Measurements from ENCODE around the gene AGRP.

AGRP gene

DNA sequence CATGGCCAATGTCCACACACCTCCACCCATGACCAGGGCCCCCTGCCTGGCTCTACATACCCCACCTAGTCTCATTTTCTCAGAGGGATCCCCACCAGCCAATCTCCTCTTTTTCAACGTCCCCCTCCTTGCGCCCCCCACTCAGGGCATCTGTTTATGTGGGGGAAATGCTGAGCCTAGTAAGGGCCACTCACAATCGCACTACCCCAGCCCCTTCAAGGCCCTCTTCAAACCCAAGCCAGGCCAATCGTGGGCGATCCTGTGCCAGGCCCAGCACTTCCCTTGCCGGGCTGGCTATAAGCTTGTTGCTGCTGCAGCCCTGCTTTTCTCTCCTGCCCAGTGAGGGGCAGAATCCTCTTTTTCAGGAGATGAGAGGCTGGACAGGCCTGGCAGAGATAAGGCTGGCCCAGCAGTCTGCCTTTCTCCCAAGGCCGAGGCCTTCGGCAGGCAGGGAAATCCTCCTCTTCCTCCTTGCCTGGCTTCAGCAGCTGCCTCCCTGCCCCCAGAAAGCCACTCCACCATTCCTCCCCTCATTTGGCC is 36.3 kb downstream of the AGRP start:
- in situ Hi-C loops (cut with HindIII; ENCODE audit: low sequenced_read_pairs): loop anchor here (5.0 kb wide), 2 partner anchors 40 to 95 kb away; no protein-coding TSS in a partner anchor

DNA sequence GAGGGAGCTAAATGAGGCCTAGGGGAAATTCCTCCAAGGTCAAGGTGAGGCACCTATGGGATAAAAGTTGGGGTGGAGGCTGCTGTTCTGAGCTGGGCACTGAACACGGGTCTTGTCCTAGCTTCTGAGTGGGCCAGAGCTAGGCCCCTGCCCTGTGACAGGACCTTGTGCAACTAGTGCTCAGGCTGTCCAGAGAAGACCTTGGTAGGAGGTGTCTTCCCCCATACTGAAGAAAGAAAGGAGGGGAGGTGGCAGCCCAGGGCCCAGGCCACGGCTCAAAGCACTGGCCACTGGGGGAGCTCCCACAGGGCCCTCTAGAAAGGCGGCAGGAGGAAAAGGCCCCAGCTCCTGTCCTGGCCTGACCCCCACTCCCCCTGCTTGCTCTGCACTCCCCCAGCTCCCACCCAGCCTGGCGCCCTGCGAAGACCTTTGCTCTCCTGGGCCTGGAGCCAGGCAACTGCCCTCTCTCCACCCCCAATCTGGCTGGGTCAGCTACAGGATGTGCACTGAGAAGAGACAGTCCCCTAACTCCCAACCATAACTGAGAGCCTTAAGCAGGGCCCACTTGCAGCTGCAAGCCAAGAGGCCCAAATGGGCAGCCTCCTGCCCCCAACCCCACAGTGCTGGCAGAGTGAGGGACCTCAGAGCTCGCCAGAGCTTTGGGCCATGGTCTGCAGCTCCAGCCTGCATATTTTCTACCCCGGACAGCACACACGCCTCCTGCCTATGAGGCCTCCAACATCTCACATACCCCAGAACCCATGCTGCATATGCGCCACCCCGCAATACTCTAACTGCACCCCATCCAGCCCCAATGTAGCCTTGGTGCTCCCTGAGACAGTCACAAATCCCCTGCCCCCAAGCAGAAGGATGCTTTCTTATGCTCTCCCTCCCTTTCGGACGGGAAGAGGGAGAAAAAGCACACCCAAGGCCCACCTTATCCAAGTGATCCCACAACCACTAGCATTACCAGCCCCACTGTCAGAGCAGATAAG is 37.1 kb downstream of the AGRP start:
- in situ Hi-C loops (cut with HindIII; ENCODE audit: low sequenced_read_pairs): loop anchor here (5.0 kb wide), 2 partner anchors 39 to 94 kb away; no protein-coding TSS in a partner anchor

DNA sequence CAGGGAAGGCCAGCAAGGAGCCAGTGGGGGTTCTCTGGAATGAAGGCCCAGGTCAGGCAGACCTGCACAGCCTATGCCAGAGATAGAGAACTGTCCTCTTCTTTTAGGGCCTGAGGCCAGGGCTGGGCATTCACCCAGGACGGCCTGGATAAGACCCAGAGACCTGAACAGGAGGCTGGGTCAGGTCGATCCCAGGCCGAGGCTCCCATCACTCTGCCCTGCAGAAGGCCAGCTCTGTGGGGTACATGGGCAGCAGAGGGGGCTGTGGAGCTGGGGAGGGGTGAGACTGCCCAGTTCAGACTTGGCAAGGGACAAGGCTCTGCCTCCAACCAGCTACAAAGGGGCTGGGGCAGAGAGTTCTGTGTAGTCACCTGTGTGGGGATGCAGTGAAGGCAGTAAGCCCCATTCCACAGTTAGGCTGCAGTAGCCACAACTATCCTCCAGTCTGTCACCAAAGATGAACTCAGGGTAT is 37.9 kb downstream of the AGRP start:
- in situ Hi-C loops (cut with HindIII; ENCODE audit: low sequenced_read_pairs): loop anchor here (5.0 kb wide), 2 partner anchors 38 to 93 kb away; no protein-coding TSS in a partner anchor

DNA sequence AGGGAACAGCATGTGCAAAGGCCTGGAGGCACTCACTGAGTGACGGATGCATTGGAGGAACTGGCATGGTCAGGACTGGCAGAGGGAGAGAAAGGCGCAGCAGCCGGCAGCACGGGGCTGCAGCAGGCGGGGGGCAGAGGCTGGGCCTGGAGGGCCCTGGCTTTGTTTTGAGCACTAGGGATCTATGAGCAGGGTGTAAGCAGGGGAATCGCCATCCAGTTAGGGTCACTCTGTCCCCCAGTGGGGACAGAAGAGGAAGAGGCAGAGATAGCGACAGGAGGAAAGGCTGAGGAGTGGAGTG is 38.3 kb downstream of the AGRP start:
- in situ Hi-C loops (cut with HindIII; ENCODE audit: low sequenced_read_pairs): loop anchor here (5.0 kb wide), 2 partner anchors 38 to 93 kb away; no protein-coding TSS in a partner anchor

DNA sequence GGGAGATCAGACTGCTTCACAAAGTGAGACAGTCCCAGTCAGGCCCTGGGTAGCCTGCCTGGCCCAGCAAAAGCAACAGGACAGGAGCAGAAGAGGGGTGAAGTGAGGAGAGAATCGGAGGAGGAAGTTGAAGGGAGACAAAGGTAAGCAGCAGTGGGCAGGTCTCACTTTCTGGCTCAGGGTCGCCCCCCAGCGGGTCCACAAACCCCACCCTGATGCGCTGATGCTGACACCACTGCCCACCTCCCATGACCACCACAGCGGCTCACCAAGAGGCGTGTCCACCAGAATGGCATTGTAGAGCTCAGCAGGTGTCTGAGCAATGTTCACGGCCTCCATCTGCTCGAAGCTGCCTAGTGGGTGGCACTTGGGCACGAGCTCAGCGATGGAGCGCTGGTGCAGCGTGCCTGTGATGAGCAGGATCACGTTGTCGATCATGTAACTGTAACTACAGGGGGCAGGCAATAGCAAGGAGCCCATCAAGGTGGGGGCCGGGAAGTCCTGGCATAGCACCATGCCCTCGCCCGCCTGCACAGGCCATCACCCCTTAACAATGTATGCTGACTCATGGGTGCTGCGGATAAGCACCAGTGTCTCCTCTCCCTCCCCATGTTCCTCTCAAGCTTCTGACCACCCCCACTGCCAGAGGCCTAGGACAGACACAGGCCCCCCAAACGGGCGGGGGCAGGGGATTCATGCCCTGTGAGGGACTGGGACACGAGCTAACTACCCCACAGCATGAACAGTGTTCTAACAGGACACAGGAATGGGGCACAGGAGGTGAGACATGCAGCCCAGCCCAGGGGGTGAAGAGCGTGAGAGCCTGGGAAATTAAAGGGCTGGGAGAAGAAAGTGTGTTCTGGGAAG is 38.9 kb downstream of the AGRP start:
- in situ Hi-C loops (cut with HindIII; ENCODE audit: low sequenced_read_pairs): loop anchor here (5.0 kb wide), 2 partner anchors 37 to 92 kb away; no protein-coding TSS in a partner anchor

DNA sequence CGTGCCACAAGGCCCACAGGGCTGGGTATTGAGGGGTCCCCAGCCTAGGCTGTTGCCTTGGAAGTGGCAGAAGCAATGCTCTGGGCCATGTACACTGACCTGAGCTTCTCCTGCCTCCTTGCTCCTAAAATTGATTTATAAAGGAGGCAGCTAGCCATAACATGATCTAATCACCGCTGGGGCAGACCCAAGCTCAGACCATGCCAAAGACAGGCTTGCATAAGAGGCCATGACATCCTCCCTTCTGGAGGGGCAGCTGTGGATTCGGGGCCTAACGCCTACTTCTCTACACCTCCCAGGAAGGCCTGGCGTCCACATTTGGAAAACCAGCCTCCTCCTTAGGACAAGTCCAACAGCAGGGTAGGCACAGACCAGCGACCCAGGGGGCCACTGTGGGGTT is 40.1 kb downstream of the AGRP start:
- in situ Hi-C loops (cut with HindIII; ENCODE audit: low sequenced_read_pairs): no loop called here

DNA sequence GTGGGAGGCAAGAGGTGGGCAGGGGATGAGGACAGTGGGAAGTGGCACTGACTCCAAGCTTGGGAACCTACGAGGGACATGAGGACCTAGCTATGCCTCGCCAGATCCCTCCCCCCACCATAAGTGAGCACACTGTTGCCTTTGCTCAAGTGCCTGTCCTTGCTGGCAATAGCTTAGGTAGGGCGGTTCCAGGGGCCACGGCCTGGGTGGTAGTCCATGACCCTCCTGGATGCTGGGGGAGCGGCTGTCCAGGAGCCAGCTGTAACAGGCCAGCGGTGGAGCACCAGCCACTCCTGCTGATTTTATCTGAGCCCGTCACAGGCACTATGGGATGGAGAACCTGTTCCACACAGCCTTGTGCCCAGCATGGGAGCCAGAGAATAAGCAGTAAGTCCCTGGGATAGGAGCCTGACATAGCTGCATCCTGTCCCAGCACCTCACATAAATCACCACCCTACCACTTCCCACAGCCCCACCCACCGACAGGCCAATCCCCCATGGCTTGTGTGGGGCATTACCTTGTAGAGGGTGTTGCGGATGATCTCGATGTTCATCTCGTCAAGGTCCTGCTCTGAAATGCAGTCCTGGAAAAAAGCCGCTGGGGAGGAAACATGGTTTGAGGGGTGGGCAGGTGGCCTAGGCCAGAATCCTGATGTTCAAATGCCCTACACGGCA is 40.6 kb downstream of the AGRP start:
- in situ Hi-C loops (cut with HindIII; ENCODE audit: low sequenced_read_pairs): no loop called here

DNA sequence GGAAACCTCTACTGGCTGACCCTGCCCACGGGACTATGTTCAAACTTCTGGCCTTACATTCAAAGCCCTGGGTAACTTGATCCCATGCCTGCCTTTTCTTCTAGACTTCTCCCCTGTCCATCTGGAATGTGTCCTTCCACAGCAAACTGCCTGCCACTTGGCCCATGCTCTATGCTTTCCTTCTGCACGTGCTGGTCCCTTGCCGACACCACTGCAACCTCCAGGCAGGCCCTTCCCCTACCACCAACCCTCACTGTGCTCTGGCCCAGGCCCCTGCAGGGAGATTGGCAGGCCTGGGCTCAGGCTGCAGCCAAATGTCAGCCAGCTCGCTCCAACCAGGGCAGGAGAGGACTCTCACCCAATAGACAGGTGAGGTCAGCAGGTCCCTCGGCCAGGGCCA is 41.4 kb downstream of the AGRP start:
- in situ Hi-C loops (cut with HindIII; ENCODE audit: low sequenced_read_pairs): no loop called here

DNA sequence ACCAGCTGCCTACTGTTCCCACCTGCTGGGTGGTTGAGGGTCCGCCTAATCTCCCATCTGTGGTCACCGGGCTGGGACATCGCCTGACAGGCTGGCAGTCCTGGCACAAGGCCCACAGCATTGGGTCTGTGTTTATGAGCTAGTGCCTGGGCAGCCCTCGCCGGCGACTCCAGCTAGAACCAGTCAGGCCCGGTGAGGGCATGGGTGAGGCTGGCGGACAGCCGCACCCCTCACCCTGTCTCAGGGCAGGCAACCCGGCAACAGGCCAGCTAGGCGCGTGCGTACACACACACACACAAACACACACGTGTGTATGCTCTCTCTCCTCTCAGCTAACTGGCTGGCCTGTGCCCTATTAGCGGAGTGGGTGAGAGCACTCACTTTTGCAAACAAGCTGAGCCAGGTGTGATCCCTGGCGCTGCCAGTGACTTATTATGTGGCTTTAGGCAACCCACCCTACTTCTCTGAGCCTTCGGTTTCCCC is 42.0 kb downstream of the AGRP start:
- in situ Hi-C loops (cut with HindIII; ENCODE audit: low sequenced_read_pairs): no loop called here

DNA sequence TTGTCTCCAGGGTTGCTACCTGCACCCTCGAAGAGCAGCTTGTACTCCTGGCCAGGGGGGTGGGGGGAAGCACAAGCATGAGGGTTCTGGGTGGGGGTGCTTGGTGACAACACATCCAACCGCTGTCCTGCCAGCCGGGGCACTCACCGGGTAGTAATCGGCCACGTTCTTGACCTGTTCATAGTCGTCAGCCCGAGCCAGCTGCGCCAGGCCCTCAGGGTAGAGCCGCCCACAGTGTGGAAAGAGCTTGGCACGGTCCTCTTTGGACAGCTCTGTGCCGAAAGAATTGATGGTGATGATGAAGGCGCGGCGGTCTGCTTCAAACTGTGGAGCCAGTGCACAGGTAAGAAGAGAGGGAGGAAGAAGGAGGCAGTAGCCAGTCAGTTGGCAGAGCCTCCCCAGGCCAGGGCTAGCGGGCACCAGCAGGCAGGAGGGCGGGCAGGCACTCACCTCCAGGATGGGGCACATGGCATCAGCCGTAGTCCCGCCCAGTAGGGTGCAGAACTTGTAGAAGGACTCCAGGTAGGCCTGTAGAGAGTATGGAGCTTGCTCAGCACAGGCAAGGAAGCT is 44.4 kb downstream of the AGRP start:
- in situ Hi-C loops (cut with HindIII; ENCODE audit: low sequenced_read_pairs): no loop called here

DNA sequence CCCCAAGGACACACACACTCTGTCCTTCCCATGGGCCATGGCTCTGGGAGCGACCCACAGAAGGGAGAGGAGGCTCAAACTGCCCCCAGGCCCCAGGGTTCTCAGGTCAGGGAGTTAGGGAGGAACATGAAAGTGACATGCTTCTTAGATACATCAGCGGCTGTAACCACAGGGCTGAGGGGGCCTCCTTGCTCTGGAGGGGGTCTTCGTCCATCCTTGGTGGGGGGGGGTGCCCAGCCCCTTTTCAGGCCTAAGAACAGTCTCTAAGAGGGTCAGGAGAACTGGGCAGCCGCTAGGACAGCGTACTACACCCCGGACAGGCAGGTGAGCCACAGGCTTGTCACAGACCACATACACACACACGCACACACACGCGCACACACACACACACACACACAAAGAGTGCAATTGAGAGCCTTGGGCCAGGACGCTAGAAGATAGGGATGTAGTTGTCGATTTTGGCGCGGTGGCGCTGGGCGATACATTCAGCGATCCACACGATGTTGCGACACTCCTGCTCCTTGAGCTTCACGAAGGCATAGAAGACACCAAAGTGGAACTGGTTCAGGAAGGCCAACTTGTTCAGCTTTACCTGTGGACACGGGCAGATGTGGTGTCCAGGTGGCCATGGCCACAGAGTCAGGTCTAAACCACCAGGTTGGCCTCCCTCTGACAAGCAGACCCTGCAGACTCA is 45.1 kb downstream of the AGRP start:
- in situ Hi-C loops (cut with HindIII; ENCODE audit: low sequenced_read_pairs): no loop called here

DNA sequence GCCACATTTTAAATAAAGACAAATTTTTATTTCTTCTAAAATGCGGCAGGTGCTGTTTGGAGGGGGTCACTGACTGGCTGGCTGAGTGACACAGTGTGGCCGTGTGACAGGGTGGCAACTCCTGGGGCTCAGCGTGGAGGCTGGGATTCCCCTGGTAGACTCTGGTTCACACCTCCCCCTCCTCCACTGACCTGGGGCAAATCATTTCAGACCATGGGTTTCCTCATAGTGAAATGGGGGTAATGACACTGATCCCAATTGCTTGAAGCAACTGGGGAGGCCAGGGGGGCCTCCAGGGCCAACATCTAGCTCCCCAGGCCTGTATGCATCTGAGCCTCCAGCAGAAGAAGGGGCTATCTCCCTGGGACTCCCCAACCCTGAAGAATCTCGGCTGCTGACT is 45.8 kb downstream of the AGRP start:
- in situ Hi-C loops (cut with HindIII; ENCODE audit: low sequenced_read_pairs): no loop called here

DNA sequence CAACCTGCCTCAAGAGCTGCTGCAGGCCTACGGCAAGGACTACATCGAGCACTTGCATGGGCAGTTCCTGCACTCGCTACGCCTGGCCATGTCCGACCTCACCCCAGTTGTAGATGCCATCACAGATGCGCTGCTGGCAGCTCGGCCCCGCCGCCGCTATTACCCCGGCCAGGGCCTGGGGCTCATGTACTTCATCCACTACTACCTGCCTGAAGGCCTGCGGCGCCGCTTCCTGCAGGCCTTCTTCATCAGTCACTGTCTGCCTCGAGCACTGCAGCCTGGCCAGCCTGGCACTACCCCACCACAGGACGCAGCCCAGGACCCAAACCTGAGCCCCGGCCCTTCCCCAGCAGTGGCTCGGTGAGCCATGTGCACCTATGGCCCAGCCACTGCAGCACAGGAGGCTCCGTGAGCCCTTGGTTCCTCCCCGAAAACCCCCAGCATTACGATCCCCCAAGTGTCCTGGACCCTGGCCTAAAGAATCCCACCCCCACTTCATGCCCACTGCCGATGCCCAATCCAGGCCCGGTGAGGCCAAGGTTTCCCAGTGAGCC is 46.6 kb downstream of the AGRP start:
- in situ Hi-C loops (cut with HindIII; ENCODE audit: low sequenced_read_pairs): no loop called here

DNA sequence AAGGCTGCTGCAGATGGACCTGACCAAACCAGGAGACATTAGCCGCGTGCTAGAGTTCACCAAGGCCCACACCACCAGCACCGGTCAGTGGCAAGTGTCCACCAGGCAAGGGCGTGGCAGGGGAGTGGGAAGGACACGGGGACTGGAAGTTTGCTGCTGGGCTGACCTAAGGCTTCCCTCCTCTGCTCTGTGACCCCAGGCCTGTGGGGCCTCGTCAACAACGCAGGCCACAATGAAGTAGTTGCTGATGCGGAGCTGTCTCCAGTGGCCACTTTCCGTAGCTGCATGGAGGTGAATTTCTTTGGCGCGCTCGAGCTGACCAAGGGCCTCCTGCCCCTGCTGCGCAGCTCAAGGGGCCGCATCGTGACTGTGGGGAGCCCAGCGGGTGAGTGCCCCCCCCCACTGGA is 47.6 kb downstream of the AGRP start:
- in situ Hi-C loops (cut with HindIII; ENCODE audit: low sequenced_read_pairs): no loop called here

DNA sequence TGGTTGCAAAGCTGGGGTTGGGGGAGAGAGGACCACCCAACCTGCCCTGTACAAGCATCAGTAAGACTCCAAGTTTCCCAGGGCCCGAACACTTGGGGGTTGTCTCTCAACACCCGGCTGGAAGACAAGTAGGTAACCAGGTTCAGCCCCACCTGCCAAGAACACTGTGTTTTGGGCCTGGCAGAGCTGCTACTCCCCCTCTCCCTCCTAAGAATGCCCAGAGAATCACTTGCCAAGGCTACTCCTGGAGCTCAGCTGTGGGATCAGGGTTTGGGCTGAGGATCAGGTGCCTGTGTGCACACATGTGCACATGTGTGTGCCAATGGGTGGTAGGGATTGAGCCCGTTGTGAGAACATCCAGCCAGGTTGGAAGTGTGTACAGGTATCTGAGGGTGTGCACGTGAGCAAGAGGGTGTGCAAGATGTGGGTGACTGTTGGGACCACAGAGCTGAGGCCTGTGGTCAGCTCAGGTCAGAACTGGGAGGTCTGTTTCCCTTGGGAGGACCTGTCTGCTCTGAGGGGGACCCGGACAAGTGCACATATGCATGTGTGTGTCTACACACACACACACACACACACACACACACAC is 50.1 kb downstream of the AGRP start:
- in situ Hi-C loops (cut with HindIII; ENCODE audit: low sequenced_read_pairs): no loop called here
